ENCODE measurements around the gene PPIG.
"Not testable (repeated sequence)": the region's sequence is repeated elsewhere in the genome, so short reads cannot be mapped to it uniquely, and the experiment has no call there.

The PPIG gene

DNA sequence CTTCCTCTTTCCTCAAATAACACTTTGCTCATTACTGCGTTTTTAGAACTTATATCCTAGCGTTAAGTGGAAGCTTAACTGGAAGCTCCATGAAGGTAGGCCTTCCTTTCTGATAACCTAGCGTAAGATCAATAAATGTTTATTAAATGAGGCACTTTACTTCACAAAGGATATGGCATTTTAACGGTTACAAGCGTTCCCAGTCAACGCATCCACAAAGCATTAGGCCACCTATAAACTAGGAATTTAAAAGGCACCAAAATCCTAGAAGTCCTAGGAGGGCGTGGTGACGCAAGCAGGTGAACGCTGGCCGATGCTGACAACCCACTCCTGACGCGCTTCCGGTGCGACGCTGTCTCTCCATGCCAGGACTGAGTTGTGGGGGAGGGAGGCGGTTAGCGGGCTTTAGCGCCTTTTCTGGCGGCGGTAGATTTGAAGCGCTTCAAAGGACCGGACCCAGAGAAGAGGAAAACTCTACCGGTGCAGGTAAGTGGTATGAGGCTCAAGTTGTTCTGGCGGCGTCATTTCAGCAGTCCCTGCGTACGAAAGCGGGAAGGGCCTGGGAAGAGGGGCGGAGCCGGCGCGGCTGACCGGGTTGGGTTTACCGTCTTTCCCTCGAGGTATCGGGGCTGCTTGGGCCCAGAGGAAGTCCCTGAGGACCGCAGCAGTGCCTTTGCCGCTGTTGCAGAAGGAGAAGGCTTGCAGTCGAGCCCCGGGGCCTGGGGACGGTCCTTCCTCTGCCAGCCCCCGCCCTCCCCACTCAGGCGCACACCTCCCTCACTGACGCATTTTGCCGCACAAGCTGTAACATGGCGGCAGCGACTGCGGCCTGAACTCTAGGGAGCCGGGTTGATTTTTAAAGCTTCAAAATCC is at the start of gene PPIG:
TSS of gene PPIG (plus strand) at position 347 of the 873 bp plus-strand sequence. CDS start 19,691 bp downstream, outside the sequence.
- peak; percentile 84 for DNase-seq
- Histone ChIP-seq H3K4me3 (ENCODE audit: low read depth, low read length) (peak within 1 kb of the TSS; percentile 92), H3K36me3 (replicated peaks) (no peaks in the 10 kb centered on the region), H3K27me3 (replicated peaks) (no peaks in the 10 kb centered on the region), H3K27ac (peak within 1 kb of the TSS; percentile 95)
- in situ Hi-C loops (cut with HindIII; ENCODE audit: low pct_ligation_motif_present, low sequenced_read_pairs): no loop called here
- TF ChIP-seq CTCF (IDR thresholded peaks at IDR 0.05; ENCODE audit: low read depth, low read length, missing control alignments): no peak

DNA sequence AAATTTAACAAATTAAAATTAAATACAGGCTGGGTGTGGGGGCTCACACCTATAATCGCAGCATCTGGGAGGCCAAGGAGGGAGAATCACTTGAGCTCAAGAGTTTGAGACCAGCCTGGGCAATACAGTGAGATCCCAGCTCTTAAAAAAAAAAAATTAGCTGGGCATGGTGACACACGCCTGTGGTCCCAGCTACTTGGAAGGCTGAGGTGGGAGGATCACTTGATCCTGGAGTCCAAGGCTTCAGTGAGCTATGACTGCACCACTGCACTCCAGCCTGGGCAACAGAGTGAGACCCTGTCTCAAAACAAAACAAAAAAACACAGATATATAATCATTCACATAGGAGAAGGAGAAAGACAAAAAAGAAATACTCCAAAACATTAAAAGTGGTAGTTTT is 44.7 kb upstream of the PPIG start:
- DNase-seq; in situ Hi-C loops (cut with HindIII; ENCODE audit: low pct_ligation_motif_present, low sequenced_read_pairs); H3K4me3 ChIP-seq (ENCODE audit: low read depth, low read length); H3K36me3 ChIP-seq (replicated peaks); H3K27ac ChIP-seq; H3K27me3 ChIP-seq (replicated peaks): not testable (repeated sequence)

DNA sequence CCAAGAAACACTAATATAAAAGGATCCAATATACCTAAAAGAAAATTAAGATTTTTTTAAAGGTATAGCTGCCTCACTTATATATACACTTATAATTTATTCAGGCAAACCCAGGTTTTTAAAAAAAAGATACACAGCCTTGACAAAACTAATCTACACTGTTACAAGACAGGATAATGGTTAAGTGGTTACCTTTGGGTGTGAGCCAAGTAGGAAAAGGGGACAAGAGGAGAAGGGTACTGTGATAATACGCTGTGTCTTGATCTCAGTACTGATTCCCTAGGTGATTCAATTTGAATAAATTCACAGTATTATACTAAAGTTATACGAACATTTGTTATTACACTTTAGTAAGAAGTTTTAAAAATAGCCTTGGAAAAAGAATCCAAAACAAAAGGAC is 44.0 kb upstream of the PPIG start:
- Histone ChIP-seq H3K4me3 (ENCODE audit: low read depth, low read length) (no peak overlapping the region), H3K27me3 (replicated peaks) (no peaks in the 10 kb centered on the region), H3K27ac (no peak overlapping the region), H3K36me3 (replicated peaks) (no peaks in the 10 kb centered on the region)
- no peak for TF ChIP-seq CTCF (IDR thresholded peaks at IDR 0.05; ENCODE audit: low read depth, low read length, missing control alignments)
- no peak for DNase-seq
- in situ Hi-C loops (cut with HindIII; ENCODE audit: low pct_ligation_motif_present, low sequenced_read_pairs): no loop called here

GRCh38 chr2:169542433-169542832 is 41.7 kb upstream of the PPIG start:
- Histone ChIP-seq H3K36me3 (replicated peaks) (no peaks in the 10 kb centered on the region), H3K27ac (no peak overlapping the region), H3K27me3 (replicated peaks) (no peaks in the 10 kb centered on the region), H3K4me3 (ENCODE audit: low read depth, low read length) (no peak overlapping the region)
- no peak for DNase-seq
- no peak for TF ChIP-seq CTCF (IDR thresholded peaks at IDR 0.05; ENCODE audit: low read depth, low read length, missing control alignments)
- in situ Hi-C loops (cut with HindIII; ENCODE audit: low pct_ligation_motif_present, low sequenced_read_pairs): no loop called here

- Histone ChIP-seq H3K4me3 (ENCODE audit: low read depth, low read length) (no peak overlapping the region), H3K27ac (no peak overlapping the region), H3K36me3 (replicated peaks) (no peaks in the 10 kb centered on the region), H3K27me3 (replicated peaks) (no peaks in the 10 kb centered on the region)
- in situ Hi-C loops (cut with HindIII; ENCODE audit: low pct_ligation_motif_present, low sequenced_read_pairs): no loop called here
- TF ChIP-seq CTCF (IDR thresholded peaks at IDR 0.05; ENCODE audit: low read depth, low read length, missing control alignments): no peak
- DNase-seq: no peak
These were observed 37.4 kb upstream of the PPIG start for GRCh38 chr2:169546756-169547155.

DNA sequence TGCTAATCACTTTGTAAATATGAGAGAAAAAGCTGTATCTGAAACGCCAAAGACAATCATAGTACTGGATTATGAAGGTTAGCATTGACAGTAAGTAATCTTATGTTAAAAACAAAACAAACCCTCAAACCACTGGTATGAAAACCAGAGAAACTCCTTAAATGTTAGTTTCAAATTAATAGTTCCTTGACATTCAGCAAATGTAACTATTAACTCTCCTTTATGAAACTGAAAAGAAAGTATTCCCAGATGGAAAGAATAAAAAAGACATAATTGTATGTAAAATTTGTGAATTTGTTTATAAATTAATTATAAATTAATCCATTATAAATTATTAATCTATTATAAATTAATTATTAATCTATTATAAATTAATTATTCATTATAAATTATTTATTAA is 22.8 kb upstream of the PPIG start:
- Histone ChIP-seq H3K27ac (no peak overlapping the region), H3K27me3 (replicated peaks) (no peaks in the 10 kb centered on the region), H3K4me3 (ENCODE audit: low read depth, low read length) (no peak overlapping the region), H3K36me3 (replicated peaks) (peaks cover 2% of the 10 kb centered on the region)
- in situ Hi-C loops (cut with HindIII; ENCODE audit: low pct_ligation_motif_present, low sequenced_read_pairs): no loop called here
- no peak for TF ChIP-seq CTCF (IDR thresholded peaks at IDR 0.05; ENCODE audit: low read depth, low read length, missing control alignments)
- DNase-seq: no peak

DNA sequence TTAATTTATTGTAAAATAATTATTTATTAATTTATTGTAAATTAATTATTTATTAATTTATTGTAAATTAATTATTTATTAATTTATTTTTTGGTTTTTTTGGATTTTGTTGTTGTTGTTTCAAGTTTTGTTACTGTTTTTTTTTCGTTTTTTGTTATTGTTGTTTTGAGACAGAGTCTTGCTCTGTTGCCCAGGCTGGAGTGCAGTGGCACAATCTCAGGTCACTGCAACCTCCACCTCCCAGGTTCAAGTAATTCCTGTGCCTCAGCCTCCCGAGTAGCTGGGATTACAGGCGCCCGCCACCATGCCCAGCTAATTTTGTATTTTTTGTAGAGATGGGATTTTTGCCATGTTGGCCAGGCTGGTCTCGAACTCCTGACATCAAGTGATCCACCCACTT is 22.1 kb upstream of the PPIG start:
- H3K27ac ChIP-seq; DNase-seq; H3K4me3 ChIP-seq (ENCODE audit: low read depth, low read length); in situ Hi-C loops (cut with HindIII; ENCODE audit: low pct_ligation_motif_present, low sequenced_read_pairs); H3K36me3 ChIP-seq (replicated peaks); H3K27me3 ChIP-seq (replicated peaks): not testable (repeated sequence)
